GM18858 (cell line): ENCODE measurements around the gene ARG1.

ENCODE experiments used
- ATAC-seq: cut with Tn5 transposase; IDR thresholded peaks from one replicate; pipeline ENCODE4 v1.9.1; 2021; ENCODE audit not compliant: unreplicated experiment

The ARG1 gene

GRCh38 chr6:131581523-131581922 lies 8.5 kb downstream of the ARG1 start:
- no peak for ATAC-seq

GRCh38 chr6:131586543-131586942 lies 13.5 kb downstream of the ARG1 start:
- no peak for ATAC-seq

- no peak for ATAC-seq
Observed at GRCh38 chr6:131587909-131588308, 14.9 kb downstream of the ARG1 start.

- no peak for ATAC-seq
Observed at GRCh38 chr6:131588643-131589042, 15.6 kb downstream of the ARG1 start.

GRCh38 chr6:131592935-131593334 lies 19.9 kb downstream of the ARG1 start:
- no peak for ATAC-seq

- ATAC-seq: no peak
Observed at GRCh38 chr6:131594074-131594473, 21.0 kb downstream of the ARG1 start.

- ATAC-seq: no peak
Observed at GRCh38 chr6:131597446-131597845, 24.4 kb downstream of the ARG1 start.

- no peak for ATAC-seq
Observed at GRCh38 chr6:131600716-131601115, 27.7 kb downstream of the ARG1 start.

GRCh38 chr6:131602781-131603312 lies 29.8 kb downstream of the ARG1 start:
- no peak for ATAC-seq

- no peak for ATAC-seq
Observed at GRCh38 chr6:131613296-131613925, 40.4 kb downstream of the ARG1 start.

GRCh38 chr6:131615275-131615674 lies 42.2 kb downstream of the ARG1 start:
- no peak for ATAC-seq

GRCh38 chr6:131627724-131628682 lies 55.0 kb downstream of the ARG1 start, which contains the start of gene MED23:
Gene MED23 (minus strand): TSS chr6:131628242. CDS start chr6:131628049, 193 bp downstream.
- ATAC-seq: peak; percentile 92

- no peak for ATAC-seq
Observed at GRCh38 chr6:131628726-131629125, 55.7 kb downstream of the ARG1 start.

- ATAC-seq: no peak
Observed at GRCh38 chr6:131629651-131630050, 56.6 kb downstream of the ARG1 start.

- no peak for ATAC-seq
Observed at GRCh38 chr6:131631625-131632289, 58.7 kb downstream of the ARG1 start.
